ENCODE data around the gene LRP8.

Gene LRP8

DNA sequence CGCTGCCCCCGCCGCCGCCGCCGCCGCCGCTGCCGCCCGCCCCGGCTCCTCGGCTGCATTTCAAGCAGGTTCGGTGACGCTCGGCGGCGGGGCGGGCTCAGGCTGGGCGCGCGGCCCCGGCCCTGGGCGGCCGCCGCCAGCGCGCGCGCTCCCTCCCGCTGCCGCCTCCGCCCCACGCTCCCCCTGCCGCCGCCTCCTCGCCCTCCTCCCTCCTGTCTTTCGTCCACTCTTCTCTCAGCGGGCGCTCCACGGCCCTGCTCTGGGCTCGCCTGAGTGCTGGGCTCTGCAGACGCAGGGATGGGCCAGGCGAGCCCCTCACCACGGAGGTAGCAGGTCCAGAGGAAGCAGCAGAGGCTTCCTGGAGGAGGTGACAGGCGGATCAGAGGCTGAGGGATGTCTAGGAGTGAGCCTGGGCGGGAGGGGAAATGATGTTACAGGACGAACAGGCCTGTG lies at the start of gene LRP8:
TSS of gene LRP8 (minus strand) at position 62 of the 453 bp plus-strand sequence. CDS start 158 bp downstream, outside the sequence.
- DNase-seq (ENCODE audit: low read depth), result peak; percentile 66

DNA sequence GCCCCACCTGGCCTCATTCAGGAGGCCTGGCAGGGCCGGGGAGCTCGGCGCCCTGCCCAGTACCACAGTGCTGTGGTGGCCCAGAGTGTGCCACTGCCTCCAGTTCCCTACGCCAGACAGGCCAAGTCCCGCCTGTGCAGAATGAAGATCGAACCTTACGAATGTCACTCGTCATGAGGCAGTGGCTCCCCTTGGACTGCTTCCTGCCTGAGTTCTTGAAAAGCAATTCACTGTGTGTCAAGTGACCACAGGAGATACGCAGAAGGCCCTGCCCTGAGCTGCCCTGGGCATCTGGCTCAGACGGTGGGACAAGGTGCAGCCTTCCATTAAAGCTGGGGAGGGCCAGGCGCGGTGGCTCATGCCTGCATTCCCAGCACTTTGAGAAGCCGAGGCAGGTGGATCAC lies 49.6 kb upstream of the LRP8 start:
- no peak for DNase-seq (ENCODE audit: low read depth)

DNA sequence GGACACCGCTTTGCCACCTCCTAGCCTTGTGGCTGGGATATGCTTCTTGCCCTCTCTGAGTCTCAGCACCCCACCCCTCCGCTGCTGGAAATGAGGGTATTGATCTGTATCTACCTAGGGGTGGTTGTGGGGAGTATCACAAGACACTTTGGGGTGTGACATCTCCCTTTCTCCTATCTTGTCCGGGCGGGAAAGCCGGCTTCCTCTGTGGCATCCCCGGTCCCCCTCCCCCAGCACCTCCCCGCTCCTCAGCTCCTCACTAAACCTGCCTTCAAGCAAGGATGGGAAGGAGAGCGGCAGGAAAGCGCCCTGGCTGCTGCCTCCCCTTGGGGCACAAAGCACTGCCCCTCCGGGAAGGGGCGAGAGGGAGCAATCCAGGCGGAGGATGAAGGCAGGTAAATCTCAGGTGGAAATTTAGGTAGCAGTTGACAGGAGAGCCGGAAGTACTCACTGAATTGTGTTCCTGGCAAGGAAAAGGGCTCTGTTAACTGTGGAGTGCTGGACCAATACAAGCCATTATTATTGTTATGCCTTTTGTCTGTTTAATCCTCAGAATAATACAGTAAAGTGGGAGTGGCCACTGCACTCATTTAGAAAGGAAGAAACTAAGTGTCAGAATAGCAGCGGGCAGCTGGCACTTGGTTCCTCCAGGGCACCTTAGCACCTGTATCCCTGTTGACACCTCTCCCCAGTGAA lies 49.0 kb upstream of the LRP8 start:
- DNase-seq (ENCODE audit: low read depth), result no peak

DNA sequence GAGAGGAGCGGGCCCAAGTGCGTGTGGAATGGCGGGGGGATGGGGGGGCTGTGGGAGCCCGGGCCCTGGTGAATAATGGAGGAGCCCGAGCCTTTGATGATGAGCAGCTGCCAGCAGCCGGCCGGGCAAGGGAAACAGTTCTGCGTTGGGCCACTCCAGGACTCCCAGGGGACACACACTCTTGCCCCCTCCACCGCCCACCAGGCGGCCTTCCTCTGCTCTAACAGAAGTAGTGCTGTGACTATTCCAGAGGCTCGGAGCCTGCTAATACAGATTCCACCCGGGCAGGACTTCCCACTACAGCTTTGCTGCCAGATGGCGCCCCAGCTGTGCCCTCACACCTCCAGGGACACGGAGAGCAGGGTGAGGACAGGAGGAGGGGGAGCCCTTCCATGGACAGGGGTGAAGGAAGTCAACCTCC lies 48.2 kb upstream of the LRP8 start:
- DNase-seq (ENCODE audit: low read depth), result no peak

DNA sequence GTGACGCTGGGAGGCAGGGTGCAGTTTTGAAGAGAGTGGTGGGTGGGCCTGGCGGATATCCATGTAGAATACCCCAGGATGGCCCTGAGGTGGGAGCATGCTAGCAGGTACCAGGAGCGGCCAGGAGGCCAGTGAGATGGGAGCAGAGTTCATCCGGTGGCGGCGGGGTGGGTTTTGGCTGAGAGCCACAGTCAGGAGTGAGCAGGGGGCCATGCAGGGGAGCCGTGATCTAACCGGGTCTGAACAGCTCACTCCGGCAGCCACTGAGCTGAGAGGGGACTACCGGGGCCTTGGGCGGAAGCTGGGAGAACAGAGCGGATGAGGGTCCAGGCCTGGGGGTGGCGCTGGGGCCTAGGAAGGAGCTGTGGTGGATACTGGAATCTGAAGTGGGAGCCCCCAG lies 47.6 kb upstream of the LRP8 start:
- no peak for DNase-seq (ENCODE audit: low read depth)

DNA sequence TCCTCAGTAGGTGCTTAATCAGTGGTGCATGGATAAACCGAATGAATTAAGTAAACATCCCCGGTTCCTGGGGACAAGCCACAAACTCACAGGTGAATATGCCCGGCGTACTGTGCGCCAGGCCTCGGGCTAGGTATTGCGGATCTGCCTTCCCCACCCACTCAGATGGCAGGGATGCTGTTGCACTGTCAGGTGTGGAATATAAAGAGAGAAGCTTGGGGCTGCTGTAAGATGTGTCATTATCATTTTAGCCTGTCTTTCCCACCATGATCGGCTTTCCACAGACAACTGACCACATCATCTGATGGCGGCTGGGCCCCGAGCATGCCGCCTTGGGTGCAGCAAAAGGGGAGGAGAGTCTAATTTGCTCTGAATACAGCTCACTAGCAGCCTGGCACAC lies 45.4 kb upstream of the LRP8 start:
- no peak for DNase-seq (ENCODE audit: low read depth)

DNA sequence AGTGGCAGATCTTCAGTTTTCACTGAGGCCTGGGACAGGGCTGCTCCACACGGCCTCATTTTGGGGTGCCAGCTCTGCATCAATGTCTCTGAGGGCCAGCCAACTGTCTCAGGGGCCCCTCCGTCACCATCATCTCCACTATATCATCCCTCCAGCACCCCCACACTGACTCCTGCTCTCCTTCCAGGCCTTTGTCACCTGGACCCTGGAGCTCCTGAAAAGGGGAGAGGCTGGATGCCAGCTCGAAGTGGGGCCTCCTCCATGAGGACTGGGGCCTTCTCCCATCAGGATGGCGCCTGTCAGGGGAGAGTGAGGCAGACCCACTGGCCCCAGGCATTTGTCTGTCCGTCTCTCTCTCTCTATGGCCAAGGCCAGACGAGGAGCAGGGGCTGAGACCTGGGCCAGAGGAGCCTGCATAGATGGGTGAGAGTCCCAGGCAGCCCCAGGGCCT lies 44.7 kb upstream of the LRP8 start:
- DNase-seq (ENCODE audit: low read depth), result no peak

DNA sequence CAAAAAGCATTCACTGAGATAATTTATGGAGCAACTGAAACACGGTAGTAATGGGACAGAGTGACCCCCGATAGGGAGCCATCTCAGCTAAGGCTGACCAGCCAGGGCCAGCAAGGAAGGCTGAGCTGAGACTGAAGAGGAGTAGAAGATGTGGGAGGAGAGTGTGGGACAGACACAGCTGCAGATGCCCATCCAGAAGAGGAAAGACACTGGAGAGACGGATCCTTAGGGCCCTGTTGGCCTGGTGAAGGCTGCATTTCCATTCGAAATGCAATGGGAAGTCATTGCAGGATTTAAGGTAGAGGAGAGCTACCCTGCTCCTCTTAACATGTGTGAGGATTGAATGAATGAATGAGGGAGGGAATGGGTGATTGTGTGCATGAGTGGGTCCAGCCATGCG lies 44.0 kb upstream of the LRP8 start:
- no peak for DNase-seq (ENCODE audit: low read depth)

DNA sequence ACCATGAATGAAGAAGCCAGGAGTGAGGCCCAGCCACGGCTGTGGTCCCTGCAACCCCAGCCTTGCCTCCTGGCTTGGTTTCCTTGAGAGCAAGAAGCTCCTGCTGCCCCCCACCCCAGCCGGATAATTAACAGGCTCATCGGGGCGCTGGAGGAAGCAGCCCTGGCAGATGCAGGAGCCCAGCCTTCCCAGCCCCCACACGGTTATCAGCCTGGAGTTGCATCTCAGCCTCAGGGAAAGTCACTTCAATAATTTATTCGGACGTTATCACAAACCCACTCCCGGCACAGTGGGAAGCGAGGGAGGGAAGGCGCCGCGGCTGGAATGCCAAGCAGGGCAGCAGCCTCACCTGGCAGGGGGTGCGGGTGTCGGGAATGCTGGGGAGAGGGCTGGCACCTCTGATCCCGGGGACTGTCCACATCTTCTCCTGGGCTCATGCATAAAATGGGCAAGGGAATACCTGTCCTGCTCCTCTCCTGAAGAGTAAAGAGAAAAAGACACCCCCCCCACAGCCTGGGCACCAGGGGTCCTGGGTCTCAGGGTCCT lies 43.3 kb upstream of the LRP8 start:
- DNase-seq (ENCODE audit: low read depth), result no peak

DNA sequence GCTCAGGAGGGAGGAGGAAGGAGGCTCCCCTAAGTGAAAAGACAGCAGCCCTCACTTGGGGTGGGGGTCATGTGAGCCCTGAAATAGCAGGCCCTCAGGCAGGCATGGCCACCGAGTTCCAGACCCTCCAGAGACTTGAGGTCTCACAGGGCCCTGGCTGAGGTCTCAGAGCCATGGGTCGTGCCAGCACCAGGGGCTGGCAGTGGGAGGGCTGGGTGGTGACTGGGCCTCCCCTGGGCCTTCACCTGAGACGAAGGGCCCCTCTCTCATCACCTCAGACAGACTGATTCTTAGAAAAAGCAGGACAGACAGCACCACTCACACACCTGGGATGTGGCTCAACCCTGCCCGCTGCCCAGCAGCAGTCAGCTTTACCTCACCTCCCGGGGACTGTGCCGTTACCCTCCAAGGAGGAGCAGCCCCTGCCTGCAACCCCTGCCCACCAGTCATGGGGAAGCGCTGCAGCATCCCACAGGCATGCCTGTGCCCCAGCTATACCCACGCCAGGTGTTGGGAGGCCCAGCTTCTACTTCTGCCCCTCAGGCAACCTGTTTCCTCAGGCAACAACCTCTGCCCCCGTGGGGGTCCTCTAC lies 42.6 kb upstream of the LRP8 start:
- DNase-seq (ENCODE audit: low read depth), result no peak

DNA sequence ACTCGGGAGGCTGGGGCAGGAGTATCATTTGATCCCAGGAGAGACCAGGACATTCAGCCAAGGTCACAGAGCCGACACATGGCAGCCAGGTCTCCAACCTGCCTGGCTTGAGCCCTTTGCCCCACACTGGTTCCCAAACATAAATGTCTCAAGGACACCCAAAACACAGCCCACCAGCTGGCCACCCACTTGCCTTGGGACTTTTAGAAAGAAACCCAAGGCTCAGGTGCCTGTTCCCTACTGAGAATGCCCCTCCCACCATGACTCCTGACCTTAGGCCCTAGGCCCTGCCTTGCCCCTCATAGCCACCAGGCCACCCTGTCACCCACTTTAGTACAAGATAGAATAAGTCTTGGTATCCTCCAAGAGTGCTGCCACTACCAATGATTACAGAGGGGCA lies 41.9 kb upstream of the LRP8 start:
- DNase-seq (ENCODE audit: low read depth), result no peak

DNA sequence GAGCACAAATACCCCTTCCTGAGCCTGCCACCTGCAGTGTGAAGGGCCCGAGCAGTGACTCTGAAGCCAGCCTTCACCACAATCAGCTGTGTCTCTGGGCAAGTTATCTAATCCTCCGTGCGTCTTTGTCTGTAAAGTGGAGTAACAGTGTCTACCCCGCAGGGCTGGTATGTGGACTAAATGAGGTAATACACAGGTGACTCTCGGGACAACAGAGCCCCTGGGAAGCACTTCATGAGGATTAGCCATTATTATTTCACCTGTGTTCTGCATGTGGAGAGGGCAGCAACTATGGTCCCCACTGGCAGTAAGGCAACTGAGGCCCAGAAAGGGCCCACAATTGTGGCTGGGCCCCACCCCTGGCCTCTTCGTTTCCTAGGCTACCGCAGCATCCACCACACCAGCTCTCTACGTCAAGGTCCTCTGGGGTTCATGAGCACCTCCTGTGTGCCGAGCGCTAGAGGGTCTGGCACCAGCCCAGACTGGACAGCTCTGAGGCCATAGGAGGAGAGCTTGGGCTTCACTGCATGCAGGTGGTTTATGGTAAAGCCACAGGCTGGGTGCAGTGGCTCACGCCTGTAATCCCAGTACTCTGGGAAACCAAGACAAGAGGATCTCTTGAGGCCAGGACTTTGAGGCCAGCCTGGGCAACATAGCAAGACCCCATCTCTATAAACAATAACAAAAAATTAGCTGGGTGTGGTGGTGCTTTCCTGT lies 41.3 kb upstream of the LRP8 start:
- no peak for DNase-seq (ENCODE audit: low read depth)

DNA sequence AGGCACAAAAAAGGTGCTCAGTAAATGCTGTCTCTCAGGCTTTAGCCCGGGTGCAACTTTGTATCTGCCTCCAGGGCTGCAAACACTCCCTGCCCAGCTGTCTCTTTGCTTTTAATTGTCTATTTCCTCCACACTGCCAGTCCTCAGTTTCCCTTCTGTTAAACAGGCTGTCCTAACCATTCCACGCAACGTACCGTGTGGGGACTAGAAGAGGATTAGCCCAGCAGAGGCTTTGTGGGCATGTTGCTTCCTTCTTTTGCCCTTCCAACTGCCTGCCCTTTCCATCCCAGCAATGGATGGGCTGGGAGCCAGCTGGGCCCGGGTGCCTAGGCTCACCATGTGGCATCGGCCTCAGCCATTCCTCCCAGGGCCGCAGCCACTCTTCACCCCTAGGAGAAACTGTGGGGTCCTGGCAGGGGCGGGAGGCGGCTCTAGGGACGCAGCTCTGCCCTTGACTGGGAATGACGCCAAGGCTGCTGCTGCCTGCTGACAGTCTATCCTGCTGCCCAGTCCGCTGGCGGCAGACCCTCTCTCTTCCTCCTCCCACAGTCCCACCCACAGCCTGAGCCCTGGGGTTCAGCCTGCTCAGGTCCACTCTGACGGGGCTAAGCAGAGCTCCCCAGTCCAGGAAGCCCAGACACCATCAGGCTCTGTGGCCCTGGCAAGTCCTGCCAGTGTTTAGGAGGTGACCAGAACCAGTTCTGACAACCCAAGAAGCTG lies 40.6 kb upstream of the LRP8 start:
- no peak for DNase-seq (ENCODE audit: low read depth)

DNA sequence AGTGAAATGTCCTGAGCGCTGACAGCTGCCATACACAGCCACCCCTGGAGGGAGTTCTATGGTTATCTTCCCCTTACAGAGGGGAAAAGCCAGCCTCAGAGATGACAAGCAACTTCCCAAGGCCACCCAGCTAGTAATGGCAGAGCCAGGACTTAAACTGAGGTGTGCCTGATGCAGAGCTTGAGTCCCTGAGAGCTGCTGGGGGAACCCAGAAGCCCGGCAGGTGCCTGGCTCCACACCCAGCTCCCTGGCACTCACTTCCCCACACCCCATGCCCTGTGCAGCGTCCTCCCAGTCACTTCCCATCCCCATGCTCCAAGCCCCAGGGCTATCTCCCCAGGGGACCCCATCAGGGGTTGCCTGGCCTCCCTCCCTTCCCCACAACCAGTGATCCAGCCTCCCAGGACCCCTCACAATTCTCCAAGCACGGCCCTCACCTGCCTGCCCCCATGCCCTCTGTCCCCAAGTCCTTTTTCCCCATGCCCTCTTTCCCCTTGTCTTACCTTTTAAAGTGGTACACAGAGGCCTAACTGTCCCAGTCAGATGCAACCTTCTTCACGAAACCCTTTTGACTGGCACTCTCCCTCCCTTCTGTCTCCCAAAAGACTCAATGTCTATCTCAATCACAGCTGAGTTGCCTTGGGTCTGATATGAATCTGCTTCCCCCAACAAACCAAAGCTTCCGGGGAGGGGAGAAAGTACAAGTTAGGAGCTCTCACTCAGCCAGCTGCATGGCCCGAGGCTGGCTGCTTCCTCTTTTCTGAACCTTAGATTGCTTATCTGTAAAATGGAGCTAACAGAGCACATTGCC lies 39.8 kb upstream of the LRP8 start:
- no peak for DNase-seq (ENCODE audit: low read depth)

DNA sequence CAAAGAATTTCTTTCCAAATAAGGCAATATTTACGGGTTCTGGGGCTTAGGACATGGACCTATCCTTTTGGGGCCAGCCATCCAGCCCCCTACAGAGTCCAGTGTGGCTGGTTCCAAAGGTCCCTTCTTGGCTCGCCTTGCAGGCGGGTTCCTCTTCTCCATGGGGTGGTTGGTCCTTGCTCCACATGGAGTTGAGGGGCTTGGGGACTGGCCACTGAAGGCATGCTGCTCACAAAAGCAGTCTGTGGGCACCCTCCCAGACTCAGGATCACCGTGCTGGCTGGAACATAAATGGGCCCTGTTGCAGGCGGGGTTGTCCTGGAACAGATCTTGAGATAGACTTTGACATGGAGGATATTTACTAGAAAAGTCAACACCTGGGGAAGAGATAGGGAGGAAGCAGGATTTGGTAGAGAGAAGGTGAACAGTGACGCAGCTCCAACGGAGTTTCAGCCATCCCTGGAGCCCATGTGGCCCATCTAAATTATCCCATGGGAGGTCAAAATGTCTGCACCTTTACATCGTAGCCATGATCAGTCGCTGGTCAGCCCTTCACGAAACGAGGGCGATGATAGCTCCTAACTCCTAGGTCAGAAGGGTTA lies 39.1 kb upstream of the LRP8 start:
- no peak for DNase-seq (ENCODE audit: low read depth)

DNA sequence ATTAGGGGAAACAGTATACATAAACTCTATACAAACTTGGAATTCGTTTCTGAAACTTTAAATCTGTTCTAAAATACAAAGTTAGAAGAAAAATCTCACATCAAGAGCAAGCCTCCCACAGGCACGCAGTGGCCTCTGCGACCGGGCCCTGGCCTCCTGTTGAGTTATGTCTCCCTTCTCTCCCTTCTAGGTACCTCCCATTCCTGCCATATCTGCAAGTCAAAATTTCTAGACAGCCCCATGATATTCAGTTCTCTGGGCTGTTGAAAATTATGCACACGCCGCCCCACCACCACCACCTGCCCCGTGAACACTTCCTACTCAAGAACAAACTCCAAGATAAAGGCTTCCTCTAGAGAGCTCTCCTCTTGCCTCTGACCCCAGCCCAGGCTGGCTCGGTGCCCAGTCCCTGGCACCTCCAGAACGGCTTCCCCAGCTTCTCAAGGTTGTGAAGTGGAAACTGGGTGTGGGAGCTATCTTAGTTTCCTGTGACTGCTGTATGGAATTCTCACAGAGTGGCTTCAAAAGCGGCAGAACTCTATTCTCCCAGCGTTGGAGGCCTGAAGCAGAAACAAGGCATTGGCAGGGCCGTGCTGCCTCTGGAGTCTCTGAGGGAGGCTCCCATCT lies 37.7 kb upstream of the LRP8 start:
- DNase-seq (ENCODE audit: low read depth), result no peak

DNA sequence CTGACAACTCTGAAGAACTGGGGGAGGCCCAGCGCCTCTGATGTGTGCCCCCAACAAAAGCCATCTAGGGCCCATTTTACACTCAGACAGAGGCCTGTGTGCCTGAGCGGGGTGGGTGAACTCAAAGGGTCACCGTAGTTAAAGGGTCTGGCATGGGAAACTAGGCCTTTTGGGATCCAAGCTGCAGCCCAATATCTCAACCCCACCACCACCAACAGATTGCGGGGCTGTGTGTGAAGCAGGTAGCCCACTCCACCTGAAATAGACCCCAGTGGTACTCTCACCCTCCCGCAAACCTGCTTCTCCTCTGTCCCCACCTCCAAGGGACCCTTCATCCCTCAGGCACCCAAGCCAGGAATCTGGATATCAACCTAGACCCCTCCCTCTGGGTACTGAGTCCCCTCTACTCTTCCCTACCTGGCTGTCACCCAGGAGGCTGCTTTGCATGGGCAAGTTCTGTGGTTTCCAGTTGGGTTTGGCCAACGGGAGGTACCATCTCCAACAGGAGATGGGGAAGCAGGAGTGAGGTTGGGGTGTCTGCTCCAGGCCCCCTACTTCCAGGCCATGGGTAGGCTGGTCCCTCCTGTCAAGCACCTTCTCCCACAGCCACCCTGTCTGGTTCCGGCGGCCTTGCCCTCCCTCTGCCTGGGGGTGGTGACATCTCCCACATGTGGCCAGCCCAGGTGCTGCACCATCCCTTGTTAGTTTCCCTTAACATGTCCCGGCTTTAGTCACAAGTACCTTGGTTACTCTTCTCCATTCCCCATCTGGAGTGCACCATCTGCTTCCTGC lies 35.2 kb upstream of the LRP8 start:
- no peak for DNase-seq (ENCODE audit: low read depth)

DNA sequence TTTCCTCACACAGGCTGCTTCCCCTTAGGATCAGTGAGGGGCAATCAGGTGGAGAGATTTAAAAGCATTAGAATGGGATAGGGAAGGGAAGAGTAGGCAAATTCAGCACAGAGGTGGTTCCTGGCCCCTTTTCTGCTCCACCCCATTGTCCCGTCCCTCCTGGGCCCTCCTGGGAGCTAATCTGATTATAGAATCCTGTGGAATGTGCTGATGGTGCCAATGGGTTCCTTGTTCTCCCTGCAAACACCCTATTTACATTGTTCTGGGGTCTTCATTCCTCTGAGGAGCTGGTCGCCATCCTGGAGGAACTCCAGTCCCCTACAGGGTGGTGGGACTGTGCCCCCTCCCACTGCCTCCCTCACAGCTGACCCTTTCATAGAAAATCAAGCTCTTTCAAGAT lies 34.4 kb upstream of the LRP8 start:
- no peak for DNase-seq (ENCODE audit: low read depth)

DNA sequence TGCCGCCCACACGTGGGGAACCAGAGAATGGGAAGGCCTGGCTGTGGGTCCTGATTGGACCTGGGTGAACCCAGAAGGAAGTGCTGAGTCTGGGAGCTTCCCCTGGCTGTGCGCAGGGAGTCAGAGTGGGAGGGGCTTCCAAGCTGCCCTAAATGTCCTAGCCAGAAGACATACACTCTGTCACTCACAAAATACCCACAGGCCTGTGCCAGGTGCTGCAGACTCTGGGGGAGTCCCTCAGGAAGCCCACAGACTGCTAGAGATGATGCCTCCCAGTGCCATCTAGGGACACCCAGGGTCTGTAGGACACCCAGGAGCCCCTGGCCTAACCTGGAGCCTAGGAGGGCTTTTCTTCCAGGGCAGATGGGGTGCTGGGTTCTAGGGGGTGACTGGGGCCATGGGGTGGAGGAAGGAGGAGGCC lies 33.7 kb upstream of the LRP8 start:
- DNase-seq (ENCODE audit: low read depth), result no peak

DNA sequence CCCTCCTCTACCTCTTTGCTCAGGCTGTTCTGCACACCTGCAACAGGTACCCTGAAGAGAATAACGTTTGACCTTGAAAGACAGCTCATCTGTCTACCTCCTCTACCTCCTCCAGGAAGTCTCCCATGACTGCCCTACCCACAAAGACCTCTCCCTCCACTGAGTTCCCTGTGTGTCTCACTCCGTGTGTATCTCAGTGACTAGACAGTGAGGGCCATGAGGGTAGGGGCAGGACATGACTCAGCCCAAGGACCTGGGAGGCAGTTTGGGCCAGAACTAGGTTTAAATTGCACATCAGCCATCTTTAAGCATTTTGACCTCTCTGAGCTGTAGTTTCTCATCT lies 32.0 kb upstream of the LRP8 start:
- no peak for DNase-seq (ENCODE audit: low read depth)
